Glutamatergic neuron (in vitro differentiated cells): ENCODE data around the gene STKLD1. TPM values are rescaled to one million over a fixed set of nuclear protein-coding genes. Genes with fewer than 3 reads are reported as not detected.
"Not testable (repeated sequence)": the region's sequence is repeated elsewhere in the genome, so short reads cannot be mapped to it uniquely, and the experiment has no call there.

Source experiments
- DNase-seq: peaks from one replicate; pipeline ENCODE4 v3.0.0; 2022
- H3K27ac Mint-ChIP-seq: one replicate; pipeline ENCODE4 v1.8.0; 2020; ENCODE audit warnings: mild to moderate bottlenecking, mixed read lengths, inconsistent platforms; ENCODE audit not compliant: unreplicated experiment
- H3K27me3 Mint-ChIP-seq: one replicate; pipeline ENCODE4 v1.8.0; 2020; ENCODE audit warnings: mild to moderate bottlenecking, moderate library complexity, mixed read lengths, inconsistent platforms; ENCODE audit not compliant: unreplicated experiment
- H3K36me3 Mint-ChIP-seq: one replicate; pipeline ENCODE4 v1.8.0; 2020; ENCODE audit warnings: mild to moderate bottlenecking, mixed read lengths, inconsistent platforms; ENCODE audit not compliant: unreplicated experiment
- H3K4me1 Mint-ChIP-seq: one replicate; pipeline ENCODE4 v1.8.0; 2020; ENCODE audit warnings: mild to moderate bottlenecking, low read depth, mixed read lengths, inconsistent platforms; ENCODE audit not compliant: unreplicated experiment
- H3K4me3 Mint-ChIP-seq: one replicate; pipeline ENCODE4 v1.8.0; 2020; ENCODE audit warnings: mild to moderate bottlenecking, mixed read lengths, inconsistent platforms; ENCODE audit not compliant: unreplicated experiment
- H3K9me3 Mint-ChIP-seq: one replicate; pipeline ENCODE4 v1.8.0; 2020; ENCODE audit warnings: mild to moderate bottlenecking, moderate library complexity, mixed read lengths, inconsistent platforms; ENCODE audit not compliant: unreplicated experiment
- CTCF ChIP-seq: fragments of 200-600 bp; sonication (generic); IDR thresholded peaks from one replicate; pipeline ENCODE4 v1.5.0; 2021; ENCODE audit not compliant: partially characterized antibody, unreplicated experiment
- total RNA-seq: library from RNA; stranded (reverse); fragmentation: NEBNext Ultra II Directional; extraction: Animal tissue kit (Norgen Biotek cat#: 25700); gene quantifications from one replicate; pipeline ENCODE4 v1.2.1, GENCODE V29; 2021; ENCODE audit not compliant: unreplicated experiment

The STKLD1 gene
- total RNA-seq, 1 donor from 2014 or later: 2.6 TPM

- Mint-ChIP-seq H3K36me3 (no peaks in the 10 kb centered on the region), H3K27me3 (peaks cover 3% of the 10 kb centered on the region), H3K27ac (no peak overlapping the region), H3K9me3 (peaks cover 4% of the 10 kb centered on the region), H3K4me3 (no peak overlapping the region), H3K4me1 (peaks cover 5% of the 10 kb centered on the region)
- DNase-seq: no peak
- no peak for TF ChIP-seq CTCF
Observed at GRCh38 chr9:133449760-133450159, 73.6 kb downstream of the STKLD1 start.

GRCh38 chr9:133451865-133452264 is 75.7 kb downstream of the STKLD1 start:
- not testable (repeated sequence) for DNase-seq, H3K27ac Mint-ChIP-seq, H3K4me3 Mint-ChIP-seq, H3K9me3 Mint-ChIP-seq, H3K27me3 Mint-ChIP-seq, H3K36me3 Mint-ChIP-seq, H3K4me1 Mint-ChIP-seq

GRCh38 chr9:133452562-133452961 is 76.4 kb downstream of the STKLD1 start:
- no peaks in the 10 kb centered on the region for H3K9me3 Mint-ChIP-seq
- DNase-seq: no peak
- no peak for TF ChIP-seq CTCF
- no peak overlapping the region for H3K4me3 Mint-ChIP-seq
- peaks cover 2% of the 10 kb centered on the region for H3K27me3 Mint-ChIP-seq
- no peaks in the 10 kb centered on the region for H3K36me3 Mint-ChIP-seq
- H3K4me1 Mint-ChIP-seq: peaks cover 5% of the 10 kb centered on the region
- no peak overlapping the region for H3K27ac Mint-ChIP-seq

- Mint-ChIP-seq H3K27ac (no peak overlapping the region), H3K27me3 (peaks cover 3% of the 10 kb centered on the region), H3K4me3 (no peak overlapping the region), H3K36me3 (no peaks in the 10 kb centered on the region), H3K4me1 (peaks cover 5% of the 10 kb centered on the region), H3K9me3 (no peaks in the 10 kb centered on the region)
- DNase-seq: no peak
- no peak for TF ChIP-seq CTCF
Observed at GRCh38 chr9:133453651-133454050, 77.5 kb downstream of the STKLD1 start.

- H3K27ac Mint-ChIP-seq: no peak overlapping the region
- H3K36me3 Mint-ChIP-seq: no peaks in the 10 kb centered on the region
- no peak overlapping the region for H3K4me3 Mint-ChIP-seq
- no peak for TF ChIP-seq CTCF
- peaks cover 5% of the 10 kb centered on the region for H3K4me1 Mint-ChIP-seq
- no peaks in the 10 kb centered on the region for H3K9me3 Mint-ChIP-seq
- DNase-seq: no peak
- peaks cover 4% of the 10 kb centered on the region for H3K27me3 Mint-ChIP-seq
Observed at GRCh38 chr9:133454325-133454724, 78.2 kb downstream of the STKLD1 start.
